ENCODE measurements around the gene AGXT2. TPM values are rescaled to one million over a fixed set of nuclear protein-coding genes. Genes with fewer than 3 reads are reported as not detected.
"Not testable (repeated sequence)": the region's sequence is repeated elsewhere in the genome, so short reads cannot be mapped to it uniquely, and the experiment has no call there.

The AGXT2 gene
- total RNA-seq, 1 experiment from 2014 or later: not detected

GRCh38 chr5:34998058-34998789 lies 49.5 kb downstream of the AGXT2 start:
- in situ Hi-C loops (cut with HindIII; ENCODE audit: low pct_unique_long_range_greater_than_20kb, low sequenced_read_pairs): no loop called here
- peak; percentile 74 for DNase-seq (ENCODE audit: low read depth, low spot score)

GRCh38 chr5:34996261-34996660 lies 51.5 kb downstream of the AGXT2 start:
- DNase-seq (ENCODE audit: low read depth, low spot score): no peak

GRCh38 chr5:34993951-34994350 lies 53.8 kb downstream of the AGXT2 start:
- in situ Hi-C loops (cut with HindIII; ENCODE audit: low pct_unique_long_range_greater_than_20kb, low sequenced_read_pairs): no loop called here
- no peak for DNase-seq (ENCODE audit: low read depth, low spot score)

More at GRCh38 chr5:34996261-34996660, 51.5 kb downstream of the AGXT2 start:
- in situ Hi-C loops (cut with HindIII; ENCODE audit: low pct_unique_long_range_greater_than_20kb, low sequenced_read_pairs): no loop called here

GRCh38 chr5:34991486-34992238 lies 56.1 kb downstream of the AGXT2 start:
- in situ Hi-C loops (cut with HindIII; ENCODE audit: low pct_unique_long_range_greater_than_20kb, low sequenced_read_pairs): no loop called here
- DNase-seq (ENCODE audit: low read depth, low spot score): no peak

GRCh38 chr5:34986965-34987364 lies 60.8 kb downstream of the AGXT2 start:
- in situ Hi-C loops (cut with HindIII; ENCODE audit: low pct_unique_long_range_greater_than_20kb, low sequenced_read_pairs): no loop called here
- DNase-seq (ENCODE audit: low read depth, low spot score): no peak

- no peak for DNase-seq (ENCODE audit: low read depth, low spot score)
- in situ Hi-C loops (cut with HindIII; ENCODE audit: low pct_unique_long_range_greater_than_20kb, low sequenced_read_pairs): no loop called here
Observed at GRCh38 chr5:34982823-34983222, 64.9 kb downstream of the AGXT2 start.

GRCh38 chr5:34978681-34979080 lies 69.1 kb downstream of the AGXT2 start:
- no peak for DNase-seq (ENCODE audit: low read depth, low spot score)
- in situ Hi-C loops (cut with HindIII; ENCODE audit: low pct_unique_long_range_greater_than_20kb, low sequenced_read_pairs): no loop called here

- in situ Hi-C loops (cut with HindIII; ENCODE audit: low pct_unique_long_range_greater_than_20kb, low sequenced_read_pairs): no loop called here
- no peak for DNase-seq (ENCODE audit: low read depth, low spot score)
Observed at GRCh38 chr5:34977934-34978613, 69.7 kb downstream of the AGXT2 start.

- DNase-seq (ENCODE audit: low read depth, low spot score): no peak
- in situ Hi-C loops (cut with HindIII; ENCODE audit: low pct_unique_long_range_greater_than_20kb, low sequenced_read_pairs): no loop called here
Observed at GRCh38 chr5:34976347-34976746, 71.4 kb downstream of the AGXT2 start.

GRCh38 chr5:34971655-34972054 lies 76.1 kb downstream of the AGXT2 start:
- in situ Hi-C loops (cut with HindIII; ENCODE audit: low pct_unique_long_range_greater_than_20kb, low sequenced_read_pairs); DNase-seq (ENCODE audit: low read depth, low spot score): not testable (repeated sequence)

GRCh38 chr5:34970552-34970951 lies 77.2 kb downstream of the AGXT2 start:
- in situ Hi-C loops (cut with HindIII; ENCODE audit: low pct_unique_long_range_greater_than_20kb, low sequenced_read_pairs): no loop called here
- no peak for DNase-seq (ENCODE audit: low read depth, low spot score)

- in situ Hi-C loops (cut with HindIII; ENCODE audit: low pct_unique_long_range_greater_than_20kb, low sequenced_read_pairs): no loop called here
Observed at GRCh38 chr5:34968258-34968657, 79.5 kb downstream of the AGXT2 start.

GRCh38 chr5:34967540-34967939 lies 80.2 kb downstream of the AGXT2 start:
- in situ Hi-C loops (cut with HindIII; ENCODE audit: low pct_unique_long_range_greater_than_20kb, low sequenced_read_pairs): no loop called here
- DNase-seq (ENCODE audit: low read depth, low spot score): no peak

More at GRCh38 chr5:34968258-34968657, 79.5 kb downstream of the AGXT2 start:
- DNase-seq (ENCODE audit: low read depth, low spot score): no peak

GRCh38 chr5:34959323-34959722 lies 88.4 kb downstream of the AGXT2 start:
- in situ Hi-C loops (cut with HindIII; ENCODE audit: low pct_unique_long_range_greater_than_20kb, low sequenced_read_pairs): no loop called here
- DNase-seq (ENCODE audit: low read depth, low spot score): no peak

- in situ Hi-C loops (cut with HindIII; ENCODE audit: low pct_unique_long_range_greater_than_20kb, low sequenced_read_pairs): no loop called here
- DNase-seq (ENCODE audit: low read depth, low spot score): peak; percentile 77
Observed at GRCh38 chr5:34957857-34958690, 89.7 kb downstream of the AGXT2 start.

- in situ Hi-C loops (cut with HindIII; ENCODE audit: low pct_unique_long_range_greater_than_20kb, low sequenced_read_pairs): no loop called here
- DNase-seq (ENCODE audit: low read depth, low spot score): no peak
Observed at GRCh38 chr5:34957321-34957720, 90.4 kb downstream of the AGXT2 start.

Measured in SK-MEL-5 (cell line).